Mesendoderm (in vitro differentiated cells): Measurements from ENCODE around the gene FARP1.
A peak's percentile ranks its signal among the peaks of the same experiment; 100 is the strongest.

ENCODE experiments used
- DNase-seq: peaks from one replicate; pipeline ENCODE4 v3.0.0; 2013
- H2AK5ac ChIP-seq: 2 replicates; pipeline ENCODE4 v1.6.1; 2013; ENCODE audit warnings: low read length, inconsistent platforms
- H2BK120ac ChIP-seq: 2 replicates; pipeline ENCODE4 v1.6.1; 2013; ENCODE audit warnings: low read depth, mild to moderate bottlenecking, low read length, moderate library complexity, mixed read lengths
- H2BK15ac ChIP-seq: replicated peaks from 2 replicates; pipeline ENCODE4 v1.6.1; 2013; ENCODE audit warnings: low read depth, mild to moderate bottlenecking, moderate library complexity
- H2BK5ac ChIP-seq: 2 replicates; pipeline ENCODE4 v1.6.1; 2013; ENCODE audit warnings: low read length, inconsistent platforms
- H3K18ac ChIP-seq: 2 replicates; pipeline ENCODE4 v1.6.1; 2013; ENCODE audit warnings: mild to moderate bottlenecking, low read length, mixed read lengths
- H3K23ac ChIP-seq: one replicate; pipeline ENCODE4 v1.6.1; 2013; ENCODE audit warnings: low read length
- H3K27ac ChIP-seq: 2 replicates; pipeline ENCODE4 v1.5.1; 2013; ENCODE audit warnings: low read depth, mild to moderate bottlenecking, inconsistent platforms, low read length, moderate library complexity
- H3K27me3 ChIP-seq: 2 replicates; pipeline ENCODE4 v1.6.1; 2013; ENCODE audit warnings: low read length, control low read depth, mild to moderate bottlenecking, inconsistent platforms; ENCODE audit not compliant: insufficient read depth, poor library complexity
- H3K36me3 ChIP-seq: 2 replicates; pipeline ENCODE4 v1.6.1; 2013; ENCODE audit warnings: low read length, inconsistent platforms; ENCODE audit not compliant: control insufficient read depth, insufficient read depth
- H3K4ac ChIP-seq: one replicate; pipeline ENCODE4 v1.6.1; 2013; ENCODE audit warnings: low read depth, mild to moderate bottlenecking, low read length, moderate library complexity
- H3K4me1 ChIP-seq: 2 replicates; pipeline ENCODE4 v1.6.1; 2013; ENCODE audit warnings: low read depth, low read length, inconsistent platforms; ENCODE audit not compliant: control insufficient read depth
- H3K4me2 ChIP-seq: 2 replicates; pipeline ENCODE4 v1.6.1; 2013; ENCODE audit warnings: low read length
- H3K4me3 ChIP-seq: 2 replicates; pipeline ENCODE4 v1.5.1; 2013; ENCODE audit warnings: mild to moderate bottlenecking, low read length
- H3K56ac ChIP-seq: one replicate; pipeline ENCODE4 v1.6.1; 2013; ENCODE audit warnings: low read length
- H3K79me1 ChIP-seq: 2 replicates; pipeline ENCODE4 v1.6.1; 2013; ENCODE audit warnings: low read length, inconsistent platforms
- H3K79me2 ChIP-seq: 2 replicates; pipeline ENCODE4 v1.6.1; 2013; ENCODE audit warnings: mild to moderate bottlenecking, low read length; ENCODE audit not compliant: control insufficient read depth, insufficient read depth
- H3K9ac ChIP-seq: 2 replicates; pipeline ENCODE4 v1.6.1; 2013; ENCODE audit warnings: low read length, inconsistent platforms
- H4K5ac ChIP-seq: one replicate; pipeline ENCODE4 v1.6.1; 2013; ENCODE audit warnings: low read length
- H4K8ac ChIP-seq: one replicate; pipeline ENCODE4 v1.6.1; 2013; ENCODE audit warnings: low read depth, mild to moderate bottlenecking, control low read depth, low read length, moderate library complexity
- WGBS: extraction: QIAGEN DNeasy Blood & Tissue Kit; methylation state at CpG from one replicate; pipeline ENCODE4 v1.1.7; 2013; ENCODE audit warnings: low lambda C conversion rate, missing lambda C conversion rate; ENCODE audit not compliant: insufficient coverage; ENCODE audit errors: extremely low coverage; 5-methylcytosine and 5-hydroxymethylcytosine counted together

Gene FARP1

DNA sequence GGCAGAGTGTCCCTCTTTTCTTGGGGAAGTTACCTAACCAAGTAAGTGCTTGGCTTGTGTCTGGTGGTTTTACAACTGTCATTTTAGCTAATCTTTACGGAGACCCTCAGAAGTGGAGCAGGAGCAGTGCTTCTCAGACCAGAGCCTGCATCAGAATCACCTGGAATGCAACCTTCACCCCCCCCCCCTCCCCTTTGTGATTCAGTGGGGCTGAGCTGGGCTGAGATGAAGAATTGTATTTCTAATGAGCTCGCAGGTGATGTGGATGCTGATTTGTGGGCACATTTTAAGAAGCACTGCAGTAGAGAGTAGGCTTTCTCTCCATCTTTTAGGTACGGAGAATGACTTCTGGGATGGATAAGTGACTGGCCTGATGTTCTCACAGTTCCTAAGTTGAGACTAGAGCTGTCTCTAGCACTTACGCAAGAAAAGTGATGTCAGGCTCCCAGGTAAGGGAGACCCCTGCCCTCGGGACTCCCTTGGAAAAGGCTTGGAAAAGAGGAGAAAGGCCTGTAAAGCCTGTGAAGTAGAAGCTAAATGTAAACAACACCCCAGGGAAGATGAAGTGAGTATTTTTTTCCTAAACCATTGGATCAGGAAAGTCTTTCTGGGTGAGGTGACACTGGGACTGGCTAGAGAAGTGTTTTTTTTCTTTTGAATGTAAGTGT lies 57.5 kb downstream of the FARP1 start:
- H2BK5ac ChIP-seq, result no peak overlapping the region
- H3K27ac ChIP-seq, result no peak overlapping the region
- WGBS, result no CpG with 5 or more reads among the region's 5 CpGs
- H2BK120ac ChIP-seq, result no peak overlapping the region
- H3K18ac ChIP-seq, result no peak overlapping the region
- peaks cover 17% of the 10 kb centered on the region for H3K79me1 ChIP-seq
- H3K4me3 ChIP-seq, result no peak overlapping the region
- no peak overlapping the region for H3K4ac ChIP-seq
- peaks cover 34% of the 10 kb centered on the region for H3K79me2 ChIP-seq
- H3K36me3 ChIP-seq, result no peaks in the 10 kb centered on the region
- H3K4me2 ChIP-seq, result no peak overlapping the region
- no peaks in the 10 kb centered on the region for H3K27me3 ChIP-seq
- H3K23ac ChIP-seq, result no peak overlapping the region
- DNase-seq, result peak; percentile 58
- H2BK15ac ChIP-seq, result no peak overlapping the region
- no peak overlapping the region for H4K5ac ChIP-seq
- H3K56ac ChIP-seq, result peak overlapping the region; percentile 17
- H4K8ac ChIP-seq, result no peak overlapping the region
- H2AK5ac ChIP-seq, result no peak overlapping the region
- H3K9ac ChIP-seq, result no peak overlapping the region
- H3K4me1 ChIP-seq, result peaks cover 8% of the 10 kb centered on the region

DNA sequence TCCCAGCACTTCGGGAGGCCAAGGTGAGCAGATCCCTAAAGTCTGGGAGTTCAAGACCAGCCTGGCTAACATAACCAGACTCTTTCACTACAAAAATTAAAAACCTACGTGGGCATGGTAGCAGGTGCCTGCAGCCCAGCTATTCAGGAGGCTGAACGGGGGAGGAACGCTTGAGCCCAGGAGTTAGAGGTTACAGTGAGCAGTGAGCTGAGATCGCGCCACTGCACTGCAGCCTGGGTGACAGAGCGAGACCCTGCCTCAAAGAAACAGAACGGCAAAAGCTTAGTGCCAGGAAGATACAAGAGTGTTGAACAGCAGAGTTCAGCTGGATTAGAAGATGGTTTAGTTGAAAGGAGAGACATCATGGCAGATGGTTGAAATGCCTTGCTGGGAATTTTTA lies 58.3 kb downstream of the FARP1 start:
- no peak overlapping the region for H3K4ac ChIP-seq
- no peak overlapping the region for H3K56ac ChIP-seq
- no peak overlapping the region for H3K27ac ChIP-seq
- no peaks in the 10 kb centered on the region for H3K27me3 ChIP-seq
- H3K36me3 ChIP-seq, result no peaks in the 10 kb centered on the region
- WGBS, result no CpG with 5 or more reads among the region's 8 CpGs
- H3K23ac ChIP-seq, result no peak overlapping the region
- DNase-seq, result no peak
- H2BK120ac ChIP-seq, result no peak overlapping the region
- H2AK5ac ChIP-seq, result no peak overlapping the region
- H2BK5ac ChIP-seq, result no peak overlapping the region
- H3K4me1 ChIP-seq, result peaks cover 8% of the 10 kb centered on the region
- H3K18ac ChIP-seq, result no peak overlapping the region
- H3K79me2 ChIP-seq, result peaks cover 30% of the 10 kb centered on the region
- no peak overlapping the region for H3K4me2 ChIP-seq
- H3K4me3 ChIP-seq, result no peak overlapping the region
- no peak overlapping the region for H4K8ac ChIP-seq
- no peak overlapping the region for H2BK15ac ChIP-seq
- H3K9ac ChIP-seq, result no peak overlapping the region
- H3K79me1 ChIP-seq, result peaks cover 20% of the 10 kb centered on the region
- H4K5ac ChIP-seq, result no peak overlapping the region

DNA sequence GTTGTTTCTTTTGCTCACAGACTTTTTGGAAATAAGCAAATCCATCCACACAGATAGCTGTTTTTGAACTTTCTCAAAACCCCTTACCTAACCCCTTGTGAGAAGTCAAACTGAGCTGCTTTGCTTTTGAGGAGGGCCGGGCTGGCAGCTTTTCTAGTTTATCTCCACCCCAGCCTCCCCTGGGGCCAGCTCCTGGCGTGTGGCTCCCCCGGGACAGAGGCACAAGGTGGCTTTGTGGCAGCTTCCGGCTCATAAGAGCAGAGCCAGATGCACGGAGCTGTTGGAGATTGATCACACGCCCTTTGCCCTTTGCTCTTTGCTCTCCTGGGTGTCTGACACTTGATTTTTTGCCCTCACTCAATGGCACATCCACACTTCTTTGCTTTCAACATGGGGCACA lies 59.1 kb downstream of the FARP1 start:
- Histone ChIP-seq H3K9ac (no peak overlapping the region), H2AK5ac (no peak overlapping the region), H3K4me2 (no peak overlapping the region), H2BK15ac (no peak overlapping the region), H3K27ac (no peak overlapping the region), H4K5ac (no peak overlapping the region), H3K36me3 (no peaks in the 10 kb centered on the region), H3K4me3 (no peak overlapping the region), H2BK5ac (no peak overlapping the region), H3K79me2 (peaks cover 33% of the 10 kb centered on the region), H3K18ac (no peak overlapping the region), H3K56ac (no peak overlapping the region), H3K79me1 (peaks cover 21% of the 10 kb centered on the region), H3K23ac (no peak overlapping the region), H3K27me3 (no peaks in the 10 kb centered on the region), H2BK120ac (no peak overlapping the region), H3K4ac (no peak overlapping the region), H3K4me1 (peaks cover 8% of the 10 kb centered on the region), H4K8ac (no peak overlapping the region)
- WGBS, result no CpG with 5 or more reads among the region's 6 CpGs
- DNase-seq, result no peak

DNA sequence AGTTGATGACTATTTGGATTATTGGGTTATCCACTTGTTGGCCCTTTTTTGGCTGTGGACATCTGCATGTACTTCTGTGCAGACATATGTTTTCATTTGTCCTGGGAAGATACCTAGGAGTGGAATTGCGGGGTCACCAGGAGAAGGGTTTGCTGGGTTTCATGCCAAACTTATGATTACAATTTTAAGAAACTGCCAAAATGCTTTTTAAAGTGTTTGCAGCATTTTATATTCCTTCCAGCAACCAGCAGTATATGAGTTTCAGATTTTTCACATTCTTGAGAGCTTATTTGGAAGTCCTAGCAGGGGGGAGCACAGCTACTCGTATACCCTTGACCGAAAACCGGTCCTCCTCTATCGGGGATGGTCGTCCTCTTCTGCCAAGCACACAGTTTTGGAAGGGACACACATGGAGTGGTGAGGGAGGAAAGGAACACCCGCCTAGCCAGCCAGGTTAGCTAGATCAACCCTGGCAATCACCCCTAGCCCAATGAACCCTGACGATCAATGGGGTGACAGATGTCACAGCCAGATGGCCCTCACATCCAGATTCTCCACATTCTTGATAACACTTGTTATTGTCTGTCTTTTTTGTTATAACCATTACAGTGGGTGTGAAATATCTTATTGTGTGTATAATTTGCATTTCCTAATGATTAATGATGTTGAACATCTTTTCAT lies 60.9 kb downstream of the FARP1 start:
- Histone ChIP-seq H3K36me3 (no peaks in the 10 kb centered on the region), H2BK5ac (no peak overlapping the region), H3K4me3 (no peak overlapping the region), H4K5ac (no peak overlapping the region), H3K4me2 (no peak overlapping the region), H3K56ac (no peak overlapping the region), H3K23ac (no peak overlapping the region), H2BK120ac (no peak overlapping the region), H3K79me2 (peaks cover 34% of the 10 kb centered on the region), H3K79me1 (peaks cover 24% of the 10 kb centered on the region), H3K4me1 (peaks cover 8% of the 10 kb centered on the region), H3K18ac (no peak overlapping the region), H2AK5ac (no peak overlapping the region), H4K8ac (no peak overlapping the region), H3K9ac (no peak overlapping the region), H3K27ac (no peak overlapping the region), H3K27me3 (no peaks in the 10 kb centered on the region), H2BK15ac (no peak overlapping the region), H3K4ac (no peak overlapping the region)
- no peak for DNase-seq
- no CpG with 5 or more reads among the region's 8 CpGs for WGBS

DNA sequence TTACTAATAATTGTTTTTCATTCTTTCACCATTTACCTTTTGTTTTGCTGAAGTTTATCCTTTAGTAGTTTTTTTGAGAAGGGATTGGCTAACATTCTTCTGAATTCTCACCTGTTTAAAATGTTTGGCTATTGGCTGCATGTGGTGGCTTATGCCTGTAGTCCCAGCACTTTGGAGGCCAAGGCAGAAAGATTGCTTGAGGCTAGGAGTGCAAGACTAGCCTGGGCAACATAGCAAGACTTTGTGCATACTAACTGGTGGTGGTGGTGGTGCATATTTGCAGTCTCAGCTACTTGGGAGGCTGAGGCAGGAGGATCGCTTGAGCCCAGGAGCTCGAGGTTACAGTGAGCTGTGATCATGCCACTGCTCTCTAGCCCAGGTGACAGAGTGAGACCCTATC lies 61.7 kb downstream of the FARP1 start:
- no peak overlapping the region for H2BK120ac ChIP-seq
- no peak overlapping the region for H3K27ac ChIP-seq
- peaks cover 24% of the 10 kb centered on the region for H3K79me1 ChIP-seq
- H3K56ac ChIP-seq, result no peak overlapping the region
- no peak for DNase-seq
- no peaks in the 10 kb centered on the region for H3K36me3 ChIP-seq
- peaks cover 8% of the 10 kb centered on the region for H3K4me1 ChIP-seq
- no peak overlapping the region for H3K18ac ChIP-seq
- WGBS, result no CpG with 5 or more reads among the region's 2 CpGs
- H4K8ac ChIP-seq, result no peak overlapping the region
- H2BK5ac ChIP-seq, result no peak overlapping the region
- no peak overlapping the region for H3K4ac ChIP-seq
- H2BK15ac ChIP-seq, result no peak overlapping the region
- no peaks in the 10 kb centered on the region for H3K27me3 ChIP-seq
- peaks cover 34% of the 10 kb centered on the region for H3K79me2 ChIP-seq
- no peak overlapping the region for H3K4me3 ChIP-seq
- H4K5ac ChIP-seq, result no peak overlapping the region
- no peak overlapping the region for H3K9ac ChIP-seq
- no peak overlapping the region for H2AK5ac ChIP-seq
- H3K4me2 ChIP-seq, result no peak overlapping the region
- no peak overlapping the region for H3K23ac ChIP-seq
